H9 (cell line): Measurements from ENCODE around the gene GALNT13. TPM values are rescaled to one million over a fixed set of nuclear protein-coding genes. Genes with fewer than 3 reads are reported as not detected.

ENCODE experiments used
- DNase-seq: peaks from one replicate; pipeline ENCODE4 v3.0.0-alpha.2; 2017
- H2AFZ ChIP-seq: one replicate; pipeline ENCODE4 v1.6.1; 2013; ENCODE audit warnings: mild to moderate bottlenecking, low read length, control low read depth, moderate library complexity
- H2AK5ac ChIP-seq: 2 replicates; pipeline ENCODE4 v1.6.1; 2013; ENCODE audit warnings: low read length, control low read depth, mixed read lengths; ENCODE audit not compliant: insufficient read length
- H2BK120ac ChIP-seq: one replicate; pipeline ENCODE4 v1.6.1; 2013; ENCODE audit warnings: low read depth, mild to moderate bottlenecking, low read length, control low read depth, inconsistent platforms; ENCODE audit not compliant: poor library complexity, severe bottlenecking
- H2BK12ac ChIP-seq: 2 replicates; pipeline ENCODE4 v1.6.1; 2013; ENCODE audit warnings: low read length, control low read depth, mixed read lengths, low read depth; ENCODE audit not compliant: insufficient read length
- H2BK15ac ChIP-seq: 2 replicates; pipeline ENCODE4 v1.6.1; 2013; ENCODE audit warnings: low read depth, low read length, control low read depth
- H2BK20ac ChIP-seq: one replicate; pipeline ENCODE4 v1.6.1; 2013; ENCODE audit warnings: low read depth, mild to moderate bottlenecking, low read length, control low read depth, inconsistent platforms; ENCODE audit not compliant: poor library complexity, severe bottlenecking
- H2BK5ac ChIP-seq: 2 replicates; pipeline ENCODE4 v1.6.1; 2013; ENCODE audit warnings: low read length, control low read depth, mixed read lengths; ENCODE audit not compliant: insufficient read length
- H3K14ac ChIP-seq: 2 replicates; pipeline ENCODE4 v1.6.1; 2013; ENCODE audit warnings: low read length, control low read depth; ENCODE audit not compliant: insufficient read depth
- H3K18ac ChIP-seq: 2 replicates; pipeline ENCODE4 v1.6.1; 2013; ENCODE audit warnings: low read depth, mild to moderate bottlenecking, mixed read lengths, low read length, control low read depth; ENCODE audit not compliant: insufficient read length
- H3K23ac ChIP-seq: 2 replicates; pipeline ENCODE4 v1.6.1; 2013; ENCODE audit warnings: low read length, control low read depth, mixed read lengths, low read depth; ENCODE audit not compliant: insufficient read length
- H3K23me2 ChIP-seq: 2 replicates; pipeline ENCODE4 v1.6.1; 2013; ENCODE audit warnings: low read depth, mild to moderate bottlenecking, mixed read lengths, low read length, control low read depth; ENCODE audit not compliant: insufficient read length, poor library complexity, severe bottlenecking
- H3K27ac ChIP-seq: 2 replicates; pipeline ENCODE4 v1.5.1; 2013; ENCODE audit warnings: low read length, control low read depth, mixed read lengths, low read depth; ENCODE audit not compliant: insufficient read length
- H3K27me3 ChIP-seq: 2 replicates; pipeline ENCODE4 v1.6.1; 2013; ENCODE audit warnings: low read length, control low read depth, inconsistent platforms; ENCODE audit not compliant: insufficient read depth
- H3K4ac ChIP-seq: 2 replicates; pipeline ENCODE4 v1.6.1; 2013; ENCODE audit warnings: low read depth, mild to moderate bottlenecking, control low read depth, inconsistent platforms, low read length, moderate library complexity
- H3K4me1 ChIP-seq: 2 replicates; pipeline ENCODE4 v1.6.1; 2013; ENCODE audit warnings: low read length, control low read depth, inconsistent platforms; ENCODE audit not compliant: insufficient read depth
- H3K4me2 ChIP-seq: 2 replicates; pipeline ENCODE4 v1.6.1; 2013; ENCODE audit warnings: low read length, control low read depth, mixed read lengths; ENCODE audit not compliant: insufficient read length, insufficient read depth
- H3K56ac ChIP-seq: 2 replicates; pipeline ENCODE4 v1.6.1; 2013; ENCODE audit warnings: low read depth, mild to moderate bottlenecking, mixed read lengths, low read length, control low read depth; ENCODE audit not compliant: insufficient read length
- H3K79me1 ChIP-seq: 2 replicates; pipeline ENCODE4 v1.6.1; 2013; ENCODE audit warnings: low read depth, mild to moderate bottlenecking, moderate library complexity, low read length, control low read depth, inconsistent platforms; ENCODE audit not compliant: insufficient read depth, poor library complexity, severe bottlenecking
- H3K79me2 ChIP-seq: 2 replicates; pipeline ENCODE4 v1.6.1; 2013; ENCODE audit warnings: low read length, control low read depth, inconsistent platforms; ENCODE audit not compliant: insufficient read depth
- H3K9ac ChIP-seq: 2 replicates; pipeline ENCODE4 v1.6.1; 2013; ENCODE audit warnings: low read length, control low read depth, mixed read lengths; ENCODE audit not compliant: insufficient read length; ENCODE audit errors: extremely low read depth
- H3K9me3 ChIP-seq: one replicate; pipeline ENCODE4 v1.6.1; 2013; ENCODE audit warnings: low read depth, low read length, inconsistent platforms; ENCODE audit not compliant: control insufficient read depth
- H3T11ph ChIP-seq: one replicate; pipeline ENCODE4 v1.6.1; 2013; ENCODE audit warnings: mild to moderate bottlenecking, low read length, control low read depth, inconsistent platforms
- H4K20me1 ChIP-seq: one replicate; pipeline ENCODE4 v1.6.1; 2013; ENCODE audit not compliant: control insufficient read depth, insufficient read length, insufficient read depth
- H4K5ac ChIP-seq: 2 replicates; pipeline ENCODE4 v1.6.1; 2013; ENCODE audit warnings: low read depth, mild to moderate bottlenecking, mixed read lengths, low read length, control low read depth; ENCODE audit not compliant: insufficient read length
- H4K8ac ChIP-seq: replicated peaks from 2 replicates; pipeline ENCODE4 v1.6.1; 2013; ENCODE audit warnings: low read length, control low read depth, mixed read lengths, low read depth; ENCODE audit not compliant: insufficient read length
- H4K91ac ChIP-seq: 2 replicates; pipeline ENCODE4 v1.6.1; 2013; ENCODE audit warnings: low read depth, mild to moderate bottlenecking, moderate library complexity, mixed read lengths, low read length, control low read depth; ENCODE audit not compliant: insufficient read length
- H3K27ac Mint-ChIP-seq, 3 experiments: 2 replicates in 2 of 3; 3 replicates in 1 of 3; pipeline ENCODE4 v1.8.0; 2020 to 2021; ENCODE audit warnings: mixed read lengths in 3 of 3, mild to moderate bottlenecking in 1 of 3, moderate library complexity in 1 of 3
- H3K27me3 Mint-ChIP-seq: 2 replicates; pipeline ENCODE4 v1.8.0; 2021; ENCODE audit warnings: low read depth, mild to moderate bottlenecking, moderate library complexity, mixed read lengths
- H3K36me3 Mint-ChIP-seq, 3 experiments: 2 replicates in 2 of 3; 3 replicates in 1 of 3; pipeline ENCODE4 v1.8.0; 2020 to 2021; ENCODE audit warnings: low read depth in 3 of 3, mixed read lengths in 3 of 3; ENCODE audit not compliant: insufficient read depth in 1 of 3
- H3K4me1 Mint-ChIP-seq, 2 experiments: 2 replicates each; pipeline ENCODE4 v1.8.0; 2020; ENCODE audit warnings: mixed read lengths in 2 of 2
- H3K4me3 Mint-ChIP-seq, 2 experiments: 2 replicates in 1 of 2; 3 replicates in 1 of 2; pipeline ENCODE4 v1.8.0; 2020 to 2021; ENCODE audit warnings: mild to moderate bottlenecking in 2 of 2, mixed read lengths in 2 of 2, moderate library complexity in 1 of 2
- H3K9me3 Mint-ChIP-seq, 2 experiments: 2 replicates in 1 of 2; 3 replicates in 1 of 2; pipeline ENCODE4 v1.8.0; 2020; ENCODE audit warnings: mild to moderate bottlenecking in 2 of 2, mixed read lengths in 2 of 2, moderate library complexity in 1 of 2
- CTCF ChIP-seq: fragments of 200-600 bp; sonication (generic); conservative IDR thresholded peaks from 3 replicates; pipeline ENCODE4 v1.8.0; 2021; ENCODE audit warnings: antibody characterized with exemption, mild to moderate bottlenecking
- total RNA-seq: library from RNA; stranded (reverse); gene quantifications from 2 replicates; pipeline ENCODE4 v1.2.1, GENCODE V29; 2021

The GALNT13 gene
- total RNA-seq, 1 experiment from 2014 or later = 6.6 TPM

- Mint-ChIP-seq H3K4me1 (peaks cover 14 to 15% of the 10 kb centered on the region in 2 experiments), H3K36me3 (peaks cover 0 to 6% (median 0%) of the 10 kb centered on the region in 3 experiments; a peak in 2 of 7 replicates), H3K9me3 (peaks cover 2 to 6% of the 10 kb centered on the region in 2 experiments; a peak in 3 of 5 replicates), H3K27ac (no peak overlapping the region), H3K4me3 (no peak overlapping the region), H3K27me3 (no peaks in the 10 kb centered on the region)
- H2BK12ac ChIP-seq = no peak overlapping the region
- no peaks in the 10 kb centered on the region for H4K20me1 ChIP-seq
- no peaks in the 10 kb centered on the region for H3K79me2 ChIP-seq
- no peaks in the 10 kb centered on the region for H3K23me2 ChIP-seq
- DNase-seq = no peak
- no peak overlapping the region for H3K18ac ChIP-seq
- no peak overlapping the region for H4K5ac ChIP-seq
- no peak overlapping the region for H2AFZ ChIP-seq
- no peak overlapping the region for H3K56ac ChIP-seq
- no peaks in the 10 kb centered on the region for H3K27me3 ChIP-seq
- H3K79me1 ChIP-seq = no peaks in the 10 kb centered on the region
- no peak overlapping the region for H2BK5ac ChIP-seq
- H3T11ph ChIP-seq = no peak overlapping the region
- no peak overlapping the region for H2BK20ac ChIP-seq
- H3K27ac ChIP-seq = no peak overlapping the region
- H3K4me2 ChIP-seq = no peak overlapping the region
- H4K91ac ChIP-seq = no peak overlapping the region
- no peak for TF ChIP-seq CTCF
- H3K4me1 ChIP-seq = no peaks in the 10 kb centered on the region; the same call in 1 of the 2 replicates
- no peak overlapping the region for H2BK15ac ChIP-seq
- no peak overlapping the region for H3K9ac ChIP-seq
- H3K14ac ChIP-seq = no peak overlapping the region
- no peak overlapping the region for H2BK120ac ChIP-seq
- H3K23ac ChIP-seq = no peak overlapping the region
- no peak overlapping the region for H4K8ac ChIP-seq
- no peaks in the 10 kb centered on the region for H3K9me3 ChIP-seq
- no peak overlapping the region for H3K4ac ChIP-seq
- no peak overlapping the region for H2AK5ac ChIP-seq
Observed at GRCh38 chr2:154386186-154386585, 514.5 kb downstream of the GALNT13 start.
